Measurements from ENCODE around the gene GRK3.

DNA sequence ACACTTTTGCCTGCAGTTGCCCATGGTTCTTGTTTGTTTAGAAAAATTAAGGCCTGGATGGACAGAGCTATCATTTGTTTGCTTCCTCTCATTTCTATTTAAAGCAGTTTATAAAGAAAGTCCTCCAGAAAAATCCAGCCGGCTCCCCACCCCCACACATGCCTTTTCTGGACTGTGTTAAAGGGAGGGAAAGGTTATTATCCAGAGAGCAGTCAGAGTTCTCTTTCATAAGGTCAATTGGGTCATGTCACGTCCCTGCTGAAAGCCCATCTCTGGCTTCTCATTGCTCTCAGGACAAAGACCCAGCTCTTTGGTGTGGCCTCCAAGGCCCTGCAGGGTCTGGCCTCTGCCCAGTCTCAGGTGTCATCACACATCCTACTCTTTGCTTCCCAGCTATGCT, 9.8 kb upstream of the GRK3 start:
- TF ChIP-seq POLR2AphosphoS5 (IDR thresholded peaks at IDR 0.05; ENCODE audit: low read depth), result no peak
- no peak for TF ChIP-seq CTCF (IDR thresholded peaks at IDR 0.05; ENCODE audit: insufficient read depth, low read length)
- no peak for TF ChIP-seq SPI1 (IDR thresholded peaks at IDR 0.05; ENCODE audit: borderline replicate concordance, low read depth)
- TF ChIP-seq, protein P1, sequence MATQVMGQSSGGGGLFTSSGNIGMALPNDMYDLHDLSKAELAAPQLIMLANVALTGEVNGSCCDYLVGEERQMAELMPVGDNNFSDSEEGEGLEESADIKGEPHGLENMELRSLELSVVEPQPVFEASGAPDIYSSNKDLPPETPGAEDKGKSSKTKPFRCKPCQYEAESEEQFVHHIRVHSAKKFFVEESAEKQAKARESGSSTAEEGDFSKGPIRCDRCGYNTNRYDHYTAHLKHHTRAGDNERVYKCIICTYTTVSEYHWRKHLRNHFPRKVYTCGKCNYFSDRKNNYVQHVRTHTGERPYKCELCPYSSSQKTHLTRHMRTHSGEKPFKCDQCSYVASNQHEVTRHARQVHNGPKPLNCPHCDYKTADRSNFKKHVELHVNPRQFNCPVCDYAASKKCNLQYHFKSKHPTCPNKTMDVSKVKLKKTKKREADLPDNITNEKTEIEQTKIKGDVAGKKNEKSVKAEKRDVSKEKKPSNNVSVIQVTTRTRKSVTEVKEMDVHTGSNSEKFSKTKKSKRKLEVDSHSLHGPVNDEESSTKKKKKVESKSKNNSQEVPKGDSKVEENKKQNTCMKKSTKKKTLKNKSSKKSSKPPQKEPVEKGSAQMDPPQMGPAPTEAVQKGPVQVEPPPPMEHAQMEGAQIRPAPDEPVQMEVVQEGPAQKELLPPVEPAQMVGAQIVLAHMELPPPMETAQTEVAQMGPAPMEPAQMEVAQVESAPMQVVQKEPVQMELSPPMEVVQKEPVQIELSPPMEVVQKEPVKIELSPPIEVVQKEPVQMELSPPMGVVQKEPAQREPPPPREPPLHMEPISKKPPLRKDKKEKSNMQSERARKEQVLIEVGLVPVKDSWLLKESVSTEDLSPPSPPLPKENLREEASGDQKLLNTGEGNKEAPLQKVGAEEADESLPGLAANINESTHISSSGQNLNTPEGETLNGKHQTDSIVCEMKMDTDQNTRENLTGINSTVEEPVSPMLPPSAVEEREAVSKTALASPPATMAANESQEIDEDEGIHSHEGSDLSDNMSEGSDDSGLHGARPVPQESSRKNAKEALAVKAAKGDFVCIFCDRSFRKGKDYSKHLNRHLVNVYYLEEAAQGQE (IDR thresholded peaks at IDR 0.05; ENCODE audit: insufficient replicate concordance, low read depth), result no peak
